ENCODE data around the gene SNX22.

DNA sequence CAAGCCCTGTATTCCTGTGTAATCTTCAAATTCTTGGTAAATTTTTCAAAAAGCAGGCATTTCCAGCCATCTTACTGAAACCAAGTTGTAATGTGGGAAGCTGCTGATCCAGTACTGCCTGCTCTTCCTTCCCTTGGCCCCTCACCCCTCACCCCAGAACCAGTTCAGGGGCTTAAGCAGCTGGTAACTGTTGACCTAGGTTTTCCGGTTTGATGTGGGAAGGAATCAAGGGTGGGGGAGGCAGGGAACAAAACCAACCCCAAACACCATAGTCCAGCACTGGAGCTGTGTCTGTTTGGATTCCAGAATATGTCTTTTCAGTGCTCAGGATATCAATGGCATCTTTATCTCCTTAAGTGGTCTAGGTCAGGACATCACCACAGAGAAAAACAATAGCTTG, 29.1 kb upstream of the SNX22 start:
- TF ChIP-seq, protein P1, sequence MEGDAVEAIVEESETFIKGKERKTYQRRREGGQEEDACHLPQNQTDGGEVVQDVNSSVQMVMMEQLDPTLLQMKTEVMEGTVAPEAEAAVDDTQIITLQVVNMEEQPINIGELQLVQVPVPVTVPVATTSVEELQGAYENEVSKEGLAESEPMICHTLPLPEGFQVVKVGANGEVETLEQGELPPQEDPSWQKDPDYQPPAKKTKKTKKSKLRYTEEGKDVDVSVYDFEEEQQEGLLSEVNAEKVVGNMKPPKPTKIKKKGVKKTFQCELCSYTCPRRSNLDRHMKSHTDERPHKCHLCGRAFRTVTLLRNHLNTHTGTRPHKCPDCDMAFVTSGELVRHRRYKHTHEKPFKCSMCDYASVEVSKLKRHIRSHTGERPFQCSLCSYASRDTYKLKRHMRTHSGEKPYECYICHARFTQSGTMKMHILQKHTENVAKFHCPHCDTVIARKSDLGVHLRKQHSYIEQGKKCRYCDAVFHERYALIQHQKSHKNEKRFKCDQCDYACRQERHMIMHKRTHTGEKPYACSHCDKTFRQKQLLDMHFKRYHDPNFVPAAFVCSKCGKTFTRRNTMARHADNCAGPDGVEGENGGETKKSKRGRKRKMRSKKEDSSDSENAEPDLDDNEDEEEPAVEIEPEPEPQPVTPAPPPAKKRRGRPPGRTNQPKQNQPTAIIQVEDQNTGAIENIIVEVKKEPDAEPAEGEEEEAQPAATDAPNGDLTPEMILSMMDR (IDR thresholded peaks at IDR 0.05; ENCODE audit: low read length), result no peak
- no peak for TF ChIP-seq EZH2 (IDR thresholded peaks at IDR 0.05; ENCODE audit: borderline replicate concordance, low read length)
